ENCODE results near the gene OCIAD1. TPM values are rescaled to one million over a fixed set of nuclear protein-coding genes. Genes with fewer than 3 reads are reported as not detected.

OCIAD1 gene
- total and polyA plus RNA-seq, 10 of the 15 experiments (the other 5 are each of a cell fraction or from before 2014, with no cell fraction given) = 89.1 to 196 (median 136) TPM

- TF ChIP-seq, protein P1, sequence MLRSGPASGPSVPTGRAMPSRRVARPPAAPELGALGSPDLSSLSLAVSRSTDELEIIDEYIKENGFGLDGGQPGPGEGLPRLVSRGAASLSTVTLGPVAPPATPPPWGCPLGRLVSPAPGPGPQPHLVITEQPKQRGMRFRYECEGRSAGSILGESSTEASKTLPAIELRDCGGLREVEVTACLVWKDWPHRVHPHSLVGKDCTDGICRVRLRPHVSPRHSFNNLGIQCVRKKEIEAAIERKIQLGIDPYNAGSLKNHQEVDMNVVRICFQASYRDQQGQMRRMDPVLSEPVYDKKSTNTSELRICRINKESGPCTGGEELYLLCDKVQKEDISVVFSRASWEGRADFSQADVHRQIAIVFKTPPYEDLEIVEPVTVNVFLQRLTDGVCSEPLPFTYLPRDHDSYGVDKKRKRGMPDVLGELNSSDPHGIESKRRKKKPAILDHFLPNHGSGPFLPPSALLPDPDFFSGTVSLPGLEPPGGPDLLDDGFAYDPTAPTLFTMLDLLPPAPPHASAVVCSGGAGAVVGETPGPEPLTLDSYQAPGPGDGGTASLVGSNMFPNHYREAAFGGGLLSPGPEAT (IDR thresholded peaks at IDR 0.05; ENCODE audit: low read depth) = no peak
- TF ChIP-seq CHD2 (IDR thresholded peaks at IDR 0.05; ENCODE audit: borderline replicate concordance, low read depth, low read length) (no peak), CREB1 (IDR thresholded peaks at IDR 0.05; ENCODE audit: low read depth) (no peak), GATAD2B (conservative IDR thresholded peaks at IDR 0.05; ENCODE audit: low read depth) (no peak)
Observed at GRCh38 chr4:48854395-48854683, 23.5 kb downstream of the OCIAD1 start (continued).

GRCh38 chr4:48854982-48855381, 24.1 kb downstream of the OCIAD1 start:
- FAIRE-seq = no peak
- H3K79me2 ChIP-seq (ENCODE audit: control insufficient read depth, insufficient read depth, low read length) = no peaks in the 10 kb centered on the region
- no peak overlapping the region for H2AFZ ChIP-seq (ENCODE audit: control insufficient read depth, low read depth, low read length)
- RAD21 ChIA-PET (ENCODE audit: unreplicated experiment) = no interaction called here
- no peaks in the 10 kb centered on the region for H4K20me1 ChIP-seq (ENCODE audit: control insufficient read depth, insufficient read depth)
- no peak overlapping the region for H3K4me2 ChIP-seq (ENCODE audit: control insufficient read depth, insufficient read depth)
- no peak overlapping the region for H3K4me3 ChIP-seq
- intact Hi-C loops (cut with micrococcal nuclease; ENCODE audit: unreplicated experiment) (no loop called here), in situ Hi-C loops (cut with MboI) (no loop called here)
- H3K27me3 ChIP-seq (replicated peaks in 1 of 2; ENCODE audit: control insufficient read depth in 2 of 2, insufficient read depth in 2 of 2, low read length in 1 of 2) = no peaks in the 10 kb centered on the region
- CTCF ChIA-PET = no interaction called here
- no TSS peak for BruUV-seq (replicated peaks)
- 65% methylated on average over 2 of the region's 2 CpGs for WGBS (ENCODE audit: insufficient coverage, insufficient replicate concordance, low lambda C conversion rate, missing lambda C conversion rate)
- no peak overlapping the region for H3K9ac ChIP-seq (ENCODE audit: control insufficient read depth, insufficient read depth, low read length)
- POLR2A ChIA-PET = no interaction called here
- no peak for ATAC-seq
- no peaks in the 10 kb centered on the region for H3K9me3 ChIP-seq (replicated peaks; ENCODE audit: control insufficient read depth, insufficient read depth, low read length)
- H3K4me1 ChIP-seq (ENCODE audit: control insufficient read depth, insufficient read depth, low read length) = no peaks in the 10 kb centered on the region
- no peak for DNase-seq (ENCODE audit: low read depth, low spot score)
- H3K27ac ChIP-seq (ENCODE audit: control insufficient read depth, insufficient read depth) = no peak overlapping the region
- SMC1A ChIA-PET (ENCODE audit: uncharacterized antibody, unreplicated experiment) = interaction anchor here (0.7 to 0.9 kb wide), 2 partner anchors 19 to 49 kb away, joined by 3 read pairs; no protein-coding TSS in a partner anchor
- H3K36me3 ChIP-seq (ENCODE audit: control insufficient read depth in 2 of 2, insufficient read depth in 2 of 2, low read length in 1 of 2) = peaks cover 4 to 15% of the 10 kb centered on the region in 2 experiments; a peak in 3 of 4 replicates
- TF ChIP-seq ELK1 (IDR thresholded peaks at IDR 0.05; ENCODE audit: low read depth, low read length) = no peak
- TF ChIP-seq NBN (IDR thresholded peaks at IDR 0.05) = no peak
- TF ChIP-seq NFIC (IDR thresholded peaks at IDR 0.05; ENCODE audit: low read depth, low read length) = no peak
- TF ChIP-seq, protein P2, sequence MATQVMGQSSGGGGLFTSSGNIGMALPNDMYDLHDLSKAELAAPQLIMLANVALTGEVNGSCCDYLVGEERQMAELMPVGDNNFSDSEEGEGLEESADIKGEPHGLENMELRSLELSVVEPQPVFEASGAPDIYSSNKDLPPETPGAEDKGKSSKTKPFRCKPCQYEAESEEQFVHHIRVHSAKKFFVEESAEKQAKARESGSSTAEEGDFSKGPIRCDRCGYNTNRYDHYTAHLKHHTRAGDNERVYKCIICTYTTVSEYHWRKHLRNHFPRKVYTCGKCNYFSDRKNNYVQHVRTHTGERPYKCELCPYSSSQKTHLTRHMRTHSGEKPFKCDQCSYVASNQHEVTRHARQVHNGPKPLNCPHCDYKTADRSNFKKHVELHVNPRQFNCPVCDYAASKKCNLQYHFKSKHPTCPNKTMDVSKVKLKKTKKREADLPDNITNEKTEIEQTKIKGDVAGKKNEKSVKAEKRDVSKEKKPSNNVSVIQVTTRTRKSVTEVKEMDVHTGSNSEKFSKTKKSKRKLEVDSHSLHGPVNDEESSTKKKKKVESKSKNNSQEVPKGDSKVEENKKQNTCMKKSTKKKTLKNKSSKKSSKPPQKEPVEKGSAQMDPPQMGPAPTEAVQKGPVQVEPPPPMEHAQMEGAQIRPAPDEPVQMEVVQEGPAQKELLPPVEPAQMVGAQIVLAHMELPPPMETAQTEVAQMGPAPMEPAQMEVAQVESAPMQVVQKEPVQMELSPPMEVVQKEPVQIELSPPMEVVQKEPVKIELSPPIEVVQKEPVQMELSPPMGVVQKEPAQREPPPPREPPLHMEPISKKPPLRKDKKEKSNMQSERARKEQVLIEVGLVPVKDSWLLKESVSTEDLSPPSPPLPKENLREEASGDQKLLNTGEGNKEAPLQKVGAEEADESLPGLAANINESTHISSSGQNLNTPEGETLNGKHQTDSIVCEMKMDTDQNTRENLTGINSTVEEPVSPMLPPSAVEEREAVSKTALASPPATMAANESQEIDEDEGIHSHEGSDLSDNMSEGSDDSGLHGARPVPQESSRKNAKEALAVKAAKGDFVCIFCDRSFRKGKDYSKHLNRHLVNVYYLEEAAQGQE (IDR thresholded peaks at IDR 0.05; ENCODE audit: low read depth, low read length) = no peak
- TF ChIP-seq, protein P3, sequence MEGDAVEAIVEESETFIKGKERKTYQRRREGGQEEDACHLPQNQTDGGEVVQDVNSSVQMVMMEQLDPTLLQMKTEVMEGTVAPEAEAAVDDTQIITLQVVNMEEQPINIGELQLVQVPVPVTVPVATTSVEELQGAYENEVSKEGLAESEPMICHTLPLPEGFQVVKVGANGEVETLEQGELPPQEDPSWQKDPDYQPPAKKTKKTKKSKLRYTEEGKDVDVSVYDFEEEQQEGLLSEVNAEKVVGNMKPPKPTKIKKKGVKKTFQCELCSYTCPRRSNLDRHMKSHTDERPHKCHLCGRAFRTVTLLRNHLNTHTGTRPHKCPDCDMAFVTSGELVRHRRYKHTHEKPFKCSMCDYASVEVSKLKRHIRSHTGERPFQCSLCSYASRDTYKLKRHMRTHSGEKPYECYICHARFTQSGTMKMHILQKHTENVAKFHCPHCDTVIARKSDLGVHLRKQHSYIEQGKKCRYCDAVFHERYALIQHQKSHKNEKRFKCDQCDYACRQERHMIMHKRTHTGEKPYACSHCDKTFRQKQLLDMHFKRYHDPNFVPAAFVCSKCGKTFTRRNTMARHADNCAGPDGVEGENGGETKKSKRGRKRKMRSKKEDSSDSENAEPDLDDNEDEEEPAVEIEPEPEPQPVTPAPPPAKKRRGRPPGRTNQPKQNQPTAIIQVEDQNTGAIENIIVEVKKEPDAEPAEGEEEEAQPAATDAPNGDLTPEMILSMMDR (IDR thresholded peaks at IDR 0.05 in 2 of 3, conservative IDR thresholded peaks at IDR 0.05 in 1 of 3; ENCODE audit: control insufficient read depth in 2 of 3, extremely low read depth in 1 of 3, insufficient read depth in 1 of 3, low read depth in 3 of 3, low read length in 3 of 3) = no peak
- TF ChIP-seq, protein P4, sequence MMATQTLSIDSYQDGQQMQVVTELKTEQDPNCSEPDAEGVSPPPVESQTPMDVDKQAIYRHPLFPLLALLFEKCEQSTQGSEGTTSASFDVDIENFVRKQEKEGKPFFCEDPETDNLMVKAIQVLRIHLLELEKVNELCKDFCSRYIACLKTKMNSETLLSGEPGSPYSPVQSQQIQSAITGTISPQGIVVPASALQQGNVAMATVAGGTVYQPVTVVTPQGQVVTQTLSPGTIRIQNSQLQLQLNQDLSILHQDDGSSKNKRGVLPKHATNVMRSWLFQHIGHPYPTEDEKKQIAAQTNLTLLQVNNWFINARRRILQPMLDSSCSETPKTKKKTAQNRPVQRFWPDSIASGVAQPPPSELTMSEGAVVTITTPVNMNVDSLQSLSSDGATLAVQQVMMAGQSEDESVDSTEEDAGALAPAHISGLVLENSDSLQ (IDR thresholded peaks at IDR 0.05) = no peak
- no peak for TF ChIP-seq CREM (IDR thresholded peaks at IDR 0.05; ENCODE audit: low read depth)
- no peak for TF ChIP-seq PAX8 (IDR thresholded peaks at IDR 0.05)
- TF ChIP-seq NR2C1 (IDR thresholded peaks at IDR 0.05) = no peak
- no peak for TF ChIP-seq RB1 (IDR thresholded peaks at IDR 0.05; ENCODE audit: borderline replicate concordance)
- TF ChIP-seq ZNF384 (IDR thresholded peaks at IDR 0.05; ENCODE audit: borderline replicate concordance, low read depth, low read length) = no peak

Measured in GM12878 (cell line).